ENCODE measurements around the gene CHCHD3.
"Not testable (repeated sequence)": the region's sequence is repeated elsewhere in the genome, so short reads cannot be mapped to it uniquely, and the experiment has no call there.

Gene CHCHD3

GRCh38 chr7:132943645-132944044, 138.2 kb downstream of the CHCHD3 start:
- DNase-seq = no peak

DNA sequence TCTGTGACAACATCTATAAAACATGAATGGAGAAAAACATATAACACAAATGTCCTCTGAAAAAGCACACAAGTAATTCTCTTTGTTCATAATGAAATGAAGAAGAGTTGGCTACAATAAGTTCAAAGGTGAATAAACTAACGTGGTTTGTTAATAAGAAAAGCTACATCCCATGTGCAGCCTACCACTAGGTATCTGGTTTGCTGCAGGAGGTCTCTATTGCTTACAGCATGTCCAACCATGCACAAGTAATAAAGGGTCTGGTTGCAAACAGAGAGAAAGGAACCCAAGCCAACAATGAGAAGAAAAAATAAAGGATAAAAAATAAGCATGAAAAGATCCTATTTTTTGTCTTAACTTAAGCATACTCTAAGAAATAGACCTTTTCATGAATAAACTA, 139.2 kb downstream of the CHCHD3 start:
- DNase-seq = no peak

GRCh38 chr7:132941905-132942304, 140.0 kb downstream of the CHCHD3 start:
- no peak for DNase-seq

GRCh38 chr7:132941428-132941827, 140.5 kb downstream of the CHCHD3 start:
- no peak for DNase-seq

GRCh38 chr7:132940084-132940483, 141.8 kb downstream of the CHCHD3 start:
- no peak for DNase-seq

- DNase-seq = no peak
Observed at GRCh38 chr7:132939495-132939894, 142.4 kb downstream of the CHCHD3 start.

GRCh38 chr7:132937286-132937685, 144.6 kb downstream of the CHCHD3 start:
- no peak for DNase-seq

- no peak for DNase-seq
Observed at GRCh38 chr7:132935608-132936007, 146.3 kb downstream of the CHCHD3 start.

DNA sequence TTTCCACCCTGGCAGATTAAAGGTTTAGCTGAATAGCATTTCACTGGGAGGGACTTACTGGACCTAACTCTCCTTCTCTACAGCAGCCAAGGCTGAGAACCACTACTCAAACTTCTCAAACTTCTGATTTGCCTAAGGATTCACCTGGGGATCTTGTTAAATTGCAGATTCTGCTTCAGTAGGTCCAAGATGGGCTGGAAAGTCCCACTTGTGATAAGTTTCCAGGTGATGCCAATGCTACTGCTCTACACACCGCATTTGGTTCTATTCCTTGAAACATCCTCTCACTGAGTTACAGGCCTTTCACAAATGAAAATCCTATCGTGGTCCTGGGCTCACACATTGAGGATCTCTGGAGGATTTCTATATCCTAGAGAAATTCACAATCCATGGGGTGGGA, 147.9 kb downstream of the CHCHD3 start:
- DNase-seq = no peak

GRCh38 chr7:132933072-132933458, 148.8 kb downstream of the CHCHD3 start:
- no peak for DNase-seq

GRCh38 chr7:132932296-132933071, 149.4 kb downstream of the CHCHD3 start:
- no peak for DNase-seq

GRCh38 chr7:132930881-132931280, 151.0 kb downstream of the CHCHD3 start:
- no peak for DNase-seq

DNA sequence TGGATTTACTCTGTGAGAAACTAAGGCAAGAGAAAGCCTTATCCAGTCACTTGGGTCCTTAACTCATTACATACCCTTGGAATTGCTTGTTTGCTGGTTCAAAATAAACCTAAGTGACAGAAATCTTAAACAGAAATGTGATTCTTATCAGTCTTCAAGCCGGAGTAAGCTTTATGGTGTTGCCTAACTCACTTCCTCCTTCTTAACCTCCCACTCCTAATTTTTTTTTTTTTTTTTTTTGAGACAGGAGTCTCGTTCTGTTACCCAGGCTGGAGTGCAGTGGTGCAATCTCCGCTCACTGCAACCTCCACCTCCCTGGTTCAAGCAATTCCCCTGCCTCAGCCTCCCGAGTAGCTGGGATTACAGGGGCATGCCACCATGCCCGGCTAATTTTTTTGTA, 151.9 kb downstream of the CHCHD3 start:
- DNase-seq = not testable (repeated sequence)

GRCh38 chr7:132919771-132920170, 162.1 kb downstream of the CHCHD3 start:
- DNase-seq = no peak

- no peak for DNase-seq
Observed at GRCh38 chr7:132915647-132916046, 166.2 kb downstream of the CHCHD3 start.

DNA sequence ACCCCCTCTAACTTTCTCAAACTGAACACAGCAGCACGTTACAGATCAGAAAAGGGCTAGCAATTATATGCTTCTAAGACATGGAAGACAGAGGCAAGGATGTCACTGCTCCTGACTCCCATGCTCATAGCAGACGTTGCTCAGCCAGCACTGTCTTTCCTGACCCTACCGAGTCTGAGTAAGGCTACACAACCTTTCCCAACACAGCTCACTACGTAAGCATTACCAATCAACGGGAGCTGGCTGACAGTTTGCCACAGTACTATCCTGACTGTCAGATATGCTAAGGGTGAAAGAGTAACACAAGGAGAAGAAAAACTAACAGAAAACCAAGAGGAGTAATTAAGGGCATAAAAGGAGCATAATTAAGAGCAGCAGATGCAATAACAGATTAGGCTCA, 171.2 kb downstream of the CHCHD3 start:
- DNase-seq = no peak

DNA sequence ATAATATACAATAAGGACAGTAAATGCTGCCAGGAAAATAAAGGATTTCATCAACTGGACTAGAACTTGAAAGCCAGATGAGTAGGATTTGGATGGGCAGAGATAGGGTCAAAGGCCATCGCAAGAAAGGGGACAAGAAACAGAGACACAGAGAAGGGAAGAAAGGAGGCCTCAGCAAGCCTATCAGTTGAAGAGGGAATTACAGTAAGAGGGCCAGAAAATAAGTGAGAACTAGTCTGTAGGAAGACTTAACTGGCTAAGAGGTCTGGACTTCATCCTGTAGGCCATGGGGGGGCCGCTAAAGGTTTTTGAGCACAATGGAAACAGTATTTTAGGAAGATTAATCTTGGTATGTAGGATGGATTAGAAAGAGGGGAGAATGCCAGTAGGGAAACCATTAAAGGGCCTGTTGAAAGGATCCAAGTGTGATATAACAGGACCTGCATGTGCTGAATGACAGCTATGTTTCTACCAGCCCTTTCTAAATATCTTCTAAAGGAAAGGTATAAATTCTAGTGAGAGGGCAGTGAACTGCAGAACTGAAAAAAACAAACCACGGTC, 174.4 kb downstream of the CHCHD3 start:
- no peak for DNase-seq

- no peak for DNase-seq
Observed at GRCh38 chr7:132906193-132906835, 175.6 kb downstream of the CHCHD3 start.

DNA sequence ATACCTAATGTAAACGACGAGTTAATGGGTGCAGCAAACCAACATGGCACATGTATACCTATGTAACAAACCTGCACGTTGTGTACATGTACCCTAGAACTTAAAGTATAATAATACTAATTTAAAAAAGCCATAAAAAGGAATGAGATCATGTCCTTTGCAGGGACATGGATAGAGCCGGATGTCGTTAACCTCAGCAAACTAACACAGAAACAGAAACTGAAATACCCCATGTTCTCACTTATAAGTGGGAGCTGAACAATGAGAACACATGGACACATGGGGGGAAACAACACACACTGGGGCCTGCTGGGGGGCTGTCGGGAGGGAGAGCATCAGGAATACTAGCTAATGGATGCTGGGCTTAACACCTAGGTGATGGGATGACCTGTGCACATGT, 176.8 kb downstream of the CHCHD3 start:
- not testable (repeated sequence) for DNase-seq

- DNase-seq = no peak
Observed at GRCh38 chr7:132904209-132904608, 177.7 kb downstream of the CHCHD3 start.

- not testable (repeated sequence) for DNase-seq
Observed at GRCh38 chr7:132902294-132902693, 179.6 kb downstream of the CHCHD3 start.

- DNase-seq = no peak
Observed at GRCh38 chr7:132901241-132901640, 180.6 kb downstream of the CHCHD3 start.

DNA sequence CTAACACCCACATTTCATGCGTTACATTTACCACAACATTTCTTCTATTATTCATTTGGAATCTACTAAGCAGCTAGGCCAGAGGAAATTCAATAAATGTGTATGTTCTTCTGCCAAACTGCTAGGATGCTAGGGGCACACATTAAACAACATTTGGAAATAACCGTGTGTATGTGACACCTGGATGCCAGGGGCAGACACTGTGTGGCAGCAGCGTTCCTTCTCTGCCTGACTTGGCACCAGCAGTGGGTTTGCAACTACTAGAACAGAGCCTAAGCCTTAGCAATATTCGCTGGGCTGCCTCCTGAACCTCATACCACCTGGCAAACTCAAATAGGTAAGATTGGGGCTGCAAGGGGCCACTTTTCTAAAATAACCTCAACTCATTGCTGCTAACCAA, 182.1 kb downstream of the CHCHD3 start:
- no peak for DNase-seq

GRCh38 chr7:132898641-132899175, 183.2 kb downstream of the CHCHD3 start:
- DNase-seq = not testable (repeated sequence)
